D721Med (cell line): ENCODE results near the gene ANKRD6.

Source experiments
- DNase-seq: peaks from one replicate; pipeline ENCODE4 v3.0.0; 2011; ENCODE audit warnings: low spot score; ENCODE audit not compliant: insufficient read length
- FAIRE-seq: peaks from 2 replicates; lab custom pipeline; 2011; peaks lifted over from hg19 to GRCh38; lab: Jason Lieb, UNC
- TF ChIP-seq, protein P1 (sequence below): IDR thresholded peaks from 2 replicates; pipeline ENCODE4 v1.5.1; 2012; ENCODE audit warnings: mild to moderate bottlenecking, control low read depth; ENCODE audit not compliant: insufficient read depth; ENCODE audit errors: missing control alignments

The ANKRD6 gene

DNA sequence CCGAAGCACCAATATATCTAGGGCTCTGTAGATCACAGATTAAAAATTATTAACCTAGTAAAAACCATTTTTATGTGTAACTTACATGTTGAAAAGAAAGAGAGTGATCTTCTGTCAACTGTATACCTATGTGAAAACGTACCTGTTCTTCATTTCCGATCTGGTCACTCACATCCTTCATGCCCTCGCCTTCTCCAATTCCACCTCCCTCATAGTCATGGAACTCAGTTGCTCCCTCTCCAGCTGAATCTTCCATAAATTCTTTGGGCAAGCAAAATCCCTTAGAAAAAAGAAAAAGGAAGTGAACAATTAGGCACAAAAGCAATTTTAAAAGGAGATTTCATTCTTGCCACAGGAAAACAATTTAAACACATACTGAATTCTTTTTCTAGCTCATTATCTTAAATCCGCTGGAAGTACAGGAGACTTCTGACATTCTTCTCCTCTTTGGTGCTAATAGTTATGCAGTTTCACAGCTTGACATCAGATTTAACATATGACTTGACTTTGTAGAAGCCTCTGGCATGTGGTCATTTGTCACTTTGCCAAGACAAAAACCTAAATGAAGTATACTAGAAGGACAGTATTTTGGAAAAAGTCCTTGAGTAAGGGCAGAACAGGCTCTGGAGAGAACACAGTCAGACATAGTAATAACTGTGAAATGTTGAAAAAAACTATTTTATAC lies 235.1 kb downstream of the ANKRD6 start:
- no peak for FAIRE-seq
- TF ChIP-seq, protein P1, sequence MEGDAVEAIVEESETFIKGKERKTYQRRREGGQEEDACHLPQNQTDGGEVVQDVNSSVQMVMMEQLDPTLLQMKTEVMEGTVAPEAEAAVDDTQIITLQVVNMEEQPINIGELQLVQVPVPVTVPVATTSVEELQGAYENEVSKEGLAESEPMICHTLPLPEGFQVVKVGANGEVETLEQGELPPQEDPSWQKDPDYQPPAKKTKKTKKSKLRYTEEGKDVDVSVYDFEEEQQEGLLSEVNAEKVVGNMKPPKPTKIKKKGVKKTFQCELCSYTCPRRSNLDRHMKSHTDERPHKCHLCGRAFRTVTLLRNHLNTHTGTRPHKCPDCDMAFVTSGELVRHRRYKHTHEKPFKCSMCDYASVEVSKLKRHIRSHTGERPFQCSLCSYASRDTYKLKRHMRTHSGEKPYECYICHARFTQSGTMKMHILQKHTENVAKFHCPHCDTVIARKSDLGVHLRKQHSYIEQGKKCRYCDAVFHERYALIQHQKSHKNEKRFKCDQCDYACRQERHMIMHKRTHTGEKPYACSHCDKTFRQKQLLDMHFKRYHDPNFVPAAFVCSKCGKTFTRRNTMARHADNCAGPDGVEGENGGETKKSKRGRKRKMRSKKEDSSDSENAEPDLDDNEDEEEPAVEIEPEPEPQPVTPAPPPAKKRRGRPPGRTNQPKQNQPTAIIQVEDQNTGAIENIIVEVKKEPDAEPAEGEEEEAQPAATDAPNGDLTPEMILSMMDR, result no peak
- no peak for DNase-seq

DNA sequence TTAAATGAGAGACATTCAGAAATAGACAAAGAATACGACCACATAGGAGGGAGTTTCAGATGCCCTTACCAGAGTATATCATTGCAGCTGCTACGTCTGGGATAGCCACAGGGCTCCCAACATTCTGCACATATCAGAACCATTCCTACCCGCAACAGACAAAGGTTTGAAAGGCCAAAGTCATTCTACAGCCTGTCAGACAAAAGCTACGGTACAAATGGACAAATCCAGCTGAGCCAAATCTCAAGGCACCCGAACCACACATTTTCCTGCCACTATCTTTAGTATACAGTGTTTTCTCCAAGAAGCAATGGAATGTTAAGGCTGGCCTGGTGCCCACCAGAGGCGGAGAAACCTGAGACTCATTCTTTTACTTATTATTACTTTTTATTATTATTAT lies 236.1 kb downstream of the ANKRD6 start:
- no peak for FAIRE-seq
- TF ChIP-seq, protein P1, result no peak
- no peak for DNase-seq

DNA sequence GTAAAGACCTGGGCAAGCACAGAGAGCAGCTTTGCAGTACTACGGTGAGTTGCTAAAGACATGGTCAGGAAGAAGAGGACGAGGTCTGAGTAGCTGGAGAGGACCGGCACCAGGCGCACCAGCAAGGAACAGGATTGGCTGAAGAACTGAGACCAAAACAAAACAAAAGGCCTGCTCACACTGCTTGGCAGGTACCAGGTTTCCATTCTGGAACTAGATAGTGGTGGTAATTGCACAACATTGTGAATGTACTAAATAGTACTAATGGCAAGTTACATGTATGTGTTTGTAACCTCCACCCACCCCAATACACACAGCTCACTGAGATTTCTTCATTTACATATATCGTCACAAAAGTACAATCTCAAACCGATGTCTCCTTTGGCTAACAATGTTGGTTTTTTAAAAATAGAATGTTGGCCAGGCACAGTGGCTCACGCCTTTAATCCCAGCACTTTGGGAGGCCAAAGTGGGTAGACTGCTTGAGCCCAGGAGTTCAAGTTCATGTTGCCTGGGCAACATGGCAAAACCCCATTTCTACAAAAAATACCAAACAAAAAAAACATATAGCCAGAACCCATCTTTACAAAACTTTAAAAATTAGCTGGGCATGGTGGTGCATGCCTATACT lies 238.1 kb downstream of the ANKRD6 start:
- DNase-seq, result no peak
- no peak for FAIRE-seq
- TF ChIP-seq, protein P1, result no peak

DNA sequence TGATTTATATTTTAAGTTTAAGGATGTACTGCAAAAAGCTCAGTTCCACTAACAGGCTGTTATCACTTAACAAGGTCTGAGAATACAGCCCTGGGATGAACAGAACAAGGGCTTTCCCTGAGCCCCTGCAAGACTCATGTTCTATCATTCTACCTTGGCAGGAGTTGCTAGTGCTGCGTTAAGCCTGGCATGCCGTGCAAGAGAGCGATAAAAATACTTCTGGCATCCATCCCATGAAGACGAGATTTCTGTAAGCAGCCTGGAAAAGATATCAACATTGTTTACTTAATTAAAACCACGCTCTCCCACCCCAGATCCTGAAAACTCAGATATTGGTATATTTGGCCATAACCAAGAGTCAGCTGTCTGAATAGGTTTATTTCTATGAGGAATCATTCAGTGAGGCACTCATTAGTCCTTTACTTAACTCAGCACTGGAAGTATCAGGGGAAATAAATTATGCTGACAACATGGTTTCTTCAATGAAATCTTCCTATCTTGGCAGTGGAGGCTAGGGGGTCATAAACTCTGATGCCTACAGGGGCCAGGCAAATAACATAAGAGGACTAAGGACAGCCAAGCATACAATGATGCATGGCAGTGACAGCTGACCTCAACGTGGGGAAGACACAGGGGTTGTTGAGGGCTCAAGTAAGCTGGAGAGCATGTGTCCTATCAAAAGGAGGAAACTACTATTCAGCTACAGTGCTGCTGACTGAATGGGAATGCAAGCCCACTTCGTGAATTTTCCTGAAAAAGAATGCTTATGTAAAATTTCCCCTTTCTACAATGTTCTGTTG lies 243.2 kb downstream of the ANKRD6 start:
- TF ChIP-seq, protein P1, result no peak
- no peak for FAIRE-seq
- no peak for DNase-seq

DNA sequence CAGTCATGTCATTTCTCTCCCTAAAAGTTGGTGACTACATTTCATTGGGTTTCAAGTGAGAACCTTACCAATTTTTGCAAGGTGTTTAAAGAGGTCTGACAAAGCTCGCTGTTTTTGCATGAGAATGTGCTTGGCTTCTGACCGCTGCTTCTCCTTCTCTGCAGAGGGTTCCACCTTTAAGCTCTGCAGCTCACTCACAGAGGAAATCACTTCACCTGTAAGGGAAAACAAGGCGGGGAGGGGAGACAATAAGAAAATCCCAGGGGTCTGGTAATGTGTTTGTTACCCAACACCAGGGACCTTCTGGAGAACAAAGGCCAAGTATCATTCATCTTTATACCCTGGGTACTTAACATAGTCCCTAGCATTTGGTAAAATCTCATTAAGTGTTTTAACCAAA lies 245.6 kb downstream of the ANKRD6 start:
- TF ChIP-seq, protein P1, result no peak
- FAIRE-seq (no peak), DNase-seq (no peak)

GRCh38 chr6:89679215-89680120 lies 246.5 kb downstream of the ANKRD6 start:
- no peak for DNase-seq
- FAIRE-seq, result no peak
- TF ChIP-seq, protein P1, result no peak
